ENCODE data around the gene PRMT1. TPM values are rescaled to one million over a fixed set of nuclear protein-coding genes. Genes with fewer than 3 reads are reported as not detected.

PRMT1 gene
- total RNA-seq, 1 experiment from 2014 or later: 505 TPM

GRCh38 chr19:49705919-49706318, 28.8 kb downstream of the PRMT1 start:
- H3K36me3 Mint-ChIP-seq (ENCODE audit: insufficient read depth in 1 of 3, low read depth in 3 of 3): peaks cover 29 to 66% (median 59%) of the 10 kb centered on the region in 3 experiments
- no CpG with 5 or more reads among the region's 16 CpGs for WGBS (ENCODE audit: extremely low coverage, insufficient read length, low lambda C conversion rate)

More at GRCh38 chr19:49705919-49706318, 28.8 kb downstream of the PRMT1 start:
- no peaks in the 10 kb centered on the region for H3K9me3 ChIP-seq (ENCODE audit: control insufficient read depth, low read depth, low read length)
- no peak overlapping the region for H2BK120ac ChIP-seq (ENCODE audit: low read depth, low read length, poor library complexity, severe bottlenecking)
- H3T11ph ChIP-seq (ENCODE audit: low read length): no peak overlapping the region
- no peak overlapping the region for H2AFZ ChIP-seq (ENCODE audit: low read length)
- H2AK5ac ChIP-seq (ENCODE audit: insufficient read length, low read length): no peak overlapping the region
- no peaks in the 10 kb centered on the region for H3K79me1 ChIP-seq (ENCODE audit: insufficient read depth, low read depth, low read length, poor library complexity, severe bottlenecking)
- no peak overlapping the region for H3K56ac ChIP-seq (ENCODE audit: insufficient read length, low read depth, low read length)
- no peak overlapping the region for H2BK20ac ChIP-seq (ENCODE audit: low read depth, low read length, poor library complexity, severe bottlenecking)
- H3K4ac ChIP-seq (ENCODE audit: low read depth, low read length): no peak overlapping the region
- H3K14ac ChIP-seq (ENCODE audit: insufficient read depth, low read length): no peak overlapping the region
- DNase-seq: no peak
- no peak overlapping the region for H3K4me2 ChIP-seq (ENCODE audit: insufficient read depth, insufficient read length, low read length)
- no peaks in the 10 kb centered on the region for H3K9me3 Mint-ChIP-seq
- H3K9ac ChIP-seq (ENCODE audit: extremely low read depth, insufficient read length, low read length): no peak overlapping the region
- no peaks in the 10 kb centered on the region; the same call in 1 of the 2 replicates for H3K27me3 Mint-ChIP-seq (ENCODE audit: low read depth)
- no peaks in the 10 kb centered on the region for H3K4me1 Mint-ChIP-seq
- H3K4me1 ChIP-seq (ENCODE audit: insufficient read depth, low read length): no peaks in the 10 kb centered on the region
- H2BK12ac ChIP-seq (ENCODE audit: insufficient read length, low read depth, low read length): no peak overlapping the region
- H2BK15ac ChIP-seq (ENCODE audit: low read depth, low read length): no peak overlapping the region
- H3K79me2 ChIP-seq (ENCODE audit: insufficient read depth, low read length): no peaks in the 10 kb centered on the region
- H3K23me2 ChIP-seq (ENCODE audit: insufficient read length, low read depth, low read length, poor library complexity, severe bottlenecking): no peaks in the 10 kb centered on the region
- no peaks in the 10 kb centered on the region for H4K20me1 ChIP-seq (ENCODE audit: control insufficient read depth, insufficient read depth, insufficient read length)
- no peak for TF ChIP-seq CTCF (conservative IDR thresholded peaks at IDR 0.05)
- no peak overlapping the region for H3K18ac ChIP-seq (ENCODE audit: insufficient read length, low read depth, low read length)
- H3K4me3 Mint-ChIP-seq: no peak overlapping the region
- no peak overlapping the region for H4K91ac ChIP-seq (ENCODE audit: insufficient read length, low read depth, low read length)
- H3K27ac ChIP-seq (ENCODE audit: insufficient read length, low read depth, low read length): no peak overlapping the region
- H3K27ac Mint-ChIP-seq: no peak overlapping the region
- H3K27me3 ChIP-seq (ENCODE audit: insufficient read depth, low read length): no peaks in the 10 kb centered on the region
- H4K8ac ChIP-seq (replicated peaks; ENCODE audit: insufficient read length, low read depth, low read length): no peak overlapping the region
- no peak overlapping the region for H2BK5ac ChIP-seq (ENCODE audit: insufficient read length, low read length)
- H3K23ac ChIP-seq (ENCODE audit: insufficient read length, low read depth, low read length): no peak overlapping the region
- H4K5ac ChIP-seq (ENCODE audit: insufficient read length, low read depth, low read length): no peak overlapping the region

All from H9 (cell line).